Hepatocyte (in vitro differentiated cells): ENCODE results near the gene CALHM5. TPM values are rescaled to one million over a fixed set of nuclear protein-coding genes. Genes with fewer than 3 reads are reported as not detected.

Experiments used
- DNase-seq: peaks from one replicate; pipeline ENCODE4 v3.0.0-alpha.2; 2016; ENCODE audit warnings: low spot score
- H2AFZ ChIP-seq: fragments of 200-600 bp; sonication (generic); 2 replicates; pipeline ENCODE4 v1.6.0; 2016; ENCODE audit warnings: antibody characterized with exemption, mild to moderate bottlenecking
- H3K27ac ChIP-seq: fragments of 200-600 bp; sonication (generic); 2 replicates; pipeline ENCODE4 v1.5.1; 2016; ENCODE audit warnings: mild to moderate bottlenecking
- H3K27me3 ChIP-seq: fragments of 200-600 bp; sonication (generic); 2 replicates; pipeline ENCODE4 v1.6.1; 2016
- H3K36me3 ChIP-seq: fragments of 200-600 bp; sonication (generic); replicated peaks from 2 replicates; pipeline ENCODE4 v1.5.1; 2016; ENCODE audit warnings: low read depth; ENCODE audit not compliant: insufficient read depth
- H3K4me1 ChIP-seq: fragments of 200-600 bp; sonication (generic); 2 replicates; pipeline ENCODE4 v1.5.1; 2016; ENCODE audit warnings: mild to moderate bottlenecking, moderate library complexity; ENCODE audit not compliant: insufficient read depth
- H3K4me2 ChIP-seq: fragments of 200-600 bp; sonication (generic); 2 replicates; pipeline ENCODE4 v1.6.0; 2016
- H3K4me3 ChIP-seq: fragments of 200-600 bp; sonication (generic); 2 replicates; pipeline ENCODE4 v1.5.1; 2016; ENCODE audit warnings: mild to moderate bottlenecking
- H3K79me2 ChIP-seq: fragments of 200-600 bp; sonication (generic); 2 replicates; pipeline ENCODE4 v1.6.0; 2017; ENCODE audit warnings: mild to moderate bottlenecking
- H3K9me2 ChIP-seq: fragments of 200-600 bp; sonication (generic); replicated peaks from 2 replicates; pipeline ENCODE4 v1.6.0; 2017; ENCODE audit warnings: mild to moderate bottlenecking; ENCODE audit not compliant: insufficient read depth
- H3K9me3 ChIP-seq: fragments of 200-600 bp; sonication (generic); 2 replicates; pipeline ENCODE4 v1.5.1; 2016; ENCODE audit warnings: low read depth, mild to moderate bottlenecking
- H4K20me1 ChIP-seq: fragments of 200-600 bp; sonication (generic); 2 replicates; pipeline ENCODE4 v1.6.0; 2016; ENCODE audit warnings: mild to moderate bottlenecking; ENCODE audit not compliant: insufficient read depth, poor library complexity, severe bottlenecking
- EZH2 ChIP-seq: fragments of 200-600 bp; sonication (generic); IDR thresholded peaks from 2 replicates; pipeline ENCODE4 v1.6.1; 2016; ENCODE audit warnings: antibody characterized with exemption, mild to moderate bottlenecking, borderline replicate concordance
- EZH2phosphoT487 ChIP-seq: fragments of 200-600 bp; sonication (generic); IDR thresholded peaks from one replicate; pipeline ENCODE4 v1.6.1; 2018; ENCODE audit warnings: antibody characterized with exemption, mild to moderate bottlenecking, low read depth, moderate library complexity; ENCODE audit not compliant: unreplicated experiment, severe bottlenecking
- WGBS: methylation state at CpG from one replicate; pipeline ENCODE4 v1.1.6; 2016; ENCODE audit warnings: low lambda C conversion rate; ENCODE audit errors: missing lambda C conversion rate; 5-methylcytosine and 5-hydroxymethylcytosine counted together
- polyA plus RNA-seq: library from polyadenylated mRNA; unstranded; fragments of >200 nt; fragmentation: Nextera tagmentation; extraction: Ambion mirVana; gene quantifications from 2 replicates; pipeline ENCODE4 v1.2.1, GENCODE V29; 2016
- total RNA-seq: library from RNA; depleted of rRNA; stranded (reverse); fragments of >200 nt; gene quantifications from 2 replicates; pipeline ENCODE4 v1.2.3, GENCODE V29; 2014
- TF ChIP-seq, protein P1 (sequence below): fragments of 200-600 bp; sonication (generic); IDR thresholded peaks from 2 replicates; pipeline ENCODE4 v1.5.1; 2016; ENCODE audit warnings: antibody characterized with exemption, mild to moderate bottlenecking; ENCODE audit not compliant: poor library complexity

Gene CALHM5
- total and polyA plus RNA-seq, 2 experiments from 2014 or later = 0.46 to 1.7 TPM

DNA sequence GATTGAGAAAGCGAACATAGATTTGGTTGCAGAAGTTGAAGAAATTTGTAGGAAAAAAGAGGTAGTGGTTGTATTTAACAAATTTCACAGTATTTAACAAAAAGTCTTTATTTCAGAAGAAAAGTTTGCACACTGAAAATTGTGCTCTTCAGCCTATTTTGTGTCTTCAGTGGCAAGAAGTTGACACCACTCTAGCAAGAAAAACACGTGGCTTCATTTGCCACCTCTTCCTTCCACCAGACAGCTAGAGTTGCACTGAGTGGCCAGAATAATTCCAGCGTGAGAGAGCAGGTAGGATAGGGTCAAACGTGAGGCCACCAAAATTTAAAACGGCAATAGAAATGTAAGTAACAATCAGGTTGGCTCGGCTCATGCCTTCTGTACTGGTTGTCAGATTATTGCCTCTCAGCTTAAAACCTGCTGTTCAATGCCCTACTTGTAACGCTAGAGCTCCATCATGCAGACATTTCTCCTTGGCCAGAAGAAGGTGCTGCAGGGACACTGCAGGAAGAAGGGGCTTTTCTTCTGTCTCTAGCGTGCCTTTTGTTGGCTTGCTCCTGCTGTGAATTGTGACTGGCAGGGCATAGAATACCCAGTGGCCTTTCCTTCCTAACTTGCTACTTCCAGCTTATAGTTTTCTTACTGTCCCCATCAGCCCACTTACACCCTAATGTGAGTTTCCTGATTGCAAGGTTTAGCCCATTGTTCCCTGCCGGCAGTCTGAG is 22.0 kb downstream of the CALHM5 start:
- H3K9me2 ChIP-seq = no peaks in the 10 kb centered on the region
- H3K27me3 ChIP-seq = no peaks in the 10 kb centered on the region
- TF ChIP-seq EZH2 (no peak), EZH2phosphoT487 (no peak)
- no peaks in the 10 kb centered on the region for H3K36me3 ChIP-seq
- no peaks in the 10 kb centered on the region for H4K20me1 ChIP-seq
- H3K4me2 ChIP-seq = no peak overlapping the region
- H3K4me3 ChIP-seq = no peak overlapping the region
- H2AFZ ChIP-seq = no peak overlapping the region
- no peaks in the 10 kb centered on the region for H3K9me3 ChIP-seq
- H3K4me1 ChIP-seq = peaks cover 7% of the 10 kb centered on the region
- DNase-seq = no peak
- H3K79me2 ChIP-seq = no peaks in the 10 kb centered on the region
- 59% methylated on average over 9 of the region's 9 CpGs for WGBS
- H3K27ac ChIP-seq = no peak overlapping the region

DNA sequence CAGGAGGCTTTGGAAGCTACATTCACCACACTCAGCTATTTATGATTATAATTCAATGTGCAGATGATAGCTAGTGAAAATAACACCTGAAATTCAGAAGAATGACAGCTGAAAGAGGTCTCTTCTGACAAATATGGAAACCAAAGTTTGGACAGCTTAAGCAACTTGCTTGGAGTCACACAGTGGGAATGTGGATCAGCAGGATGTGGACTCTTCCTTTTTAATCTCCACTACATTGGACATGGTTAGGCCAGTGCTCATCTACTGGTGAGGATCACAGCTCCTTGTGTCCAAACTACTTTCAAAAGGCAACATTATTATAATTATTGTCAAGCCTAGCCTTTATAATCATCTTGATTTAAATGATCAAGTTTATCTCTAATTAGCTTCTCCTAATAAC is 23.7 kb downstream of the CALHM5 start:
- Histone ChIP-seq H3K79me2 (no peaks in the 10 kb centered on the region), H3K36me3 (no peaks in the 10 kb centered on the region), H3K4me1 (no peaks in the 10 kb centered on the region), H3K9me3 (no peaks in the 10 kb centered on the region), H3K4me3 (no peak overlapping the region), H3K4me2 (no peak overlapping the region), H3K9me2 (no peaks in the 10 kb centered on the region), H2AFZ (no peak overlapping the region), H3K27ac (no peak overlapping the region), H4K20me1 (no peaks in the 10 kb centered on the region), H3K27me3 (no peaks in the 10 kb centered on the region)
- TF ChIP-seq EZH2 (no peak), EZH2phosphoT487 (no peak)
- TF ChIP-seq, protein P1, sequence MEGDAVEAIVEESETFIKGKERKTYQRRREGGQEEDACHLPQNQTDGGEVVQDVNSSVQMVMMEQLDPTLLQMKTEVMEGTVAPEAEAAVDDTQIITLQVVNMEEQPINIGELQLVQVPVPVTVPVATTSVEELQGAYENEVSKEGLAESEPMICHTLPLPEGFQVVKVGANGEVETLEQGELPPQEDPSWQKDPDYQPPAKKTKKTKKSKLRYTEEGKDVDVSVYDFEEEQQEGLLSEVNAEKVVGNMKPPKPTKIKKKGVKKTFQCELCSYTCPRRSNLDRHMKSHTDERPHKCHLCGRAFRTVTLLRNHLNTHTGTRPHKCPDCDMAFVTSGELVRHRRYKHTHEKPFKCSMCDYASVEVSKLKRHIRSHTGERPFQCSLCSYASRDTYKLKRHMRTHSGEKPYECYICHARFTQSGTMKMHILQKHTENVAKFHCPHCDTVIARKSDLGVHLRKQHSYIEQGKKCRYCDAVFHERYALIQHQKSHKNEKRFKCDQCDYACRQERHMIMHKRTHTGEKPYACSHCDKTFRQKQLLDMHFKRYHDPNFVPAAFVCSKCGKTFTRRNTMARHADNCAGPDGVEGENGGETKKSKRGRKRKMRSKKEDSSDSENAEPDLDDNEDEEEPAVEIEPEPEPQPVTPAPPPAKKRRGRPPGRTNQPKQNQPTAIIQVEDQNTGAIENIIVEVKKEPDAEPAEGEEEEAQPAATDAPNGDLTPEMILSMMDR = no peak
- DNase-seq = no peak

DNA sequence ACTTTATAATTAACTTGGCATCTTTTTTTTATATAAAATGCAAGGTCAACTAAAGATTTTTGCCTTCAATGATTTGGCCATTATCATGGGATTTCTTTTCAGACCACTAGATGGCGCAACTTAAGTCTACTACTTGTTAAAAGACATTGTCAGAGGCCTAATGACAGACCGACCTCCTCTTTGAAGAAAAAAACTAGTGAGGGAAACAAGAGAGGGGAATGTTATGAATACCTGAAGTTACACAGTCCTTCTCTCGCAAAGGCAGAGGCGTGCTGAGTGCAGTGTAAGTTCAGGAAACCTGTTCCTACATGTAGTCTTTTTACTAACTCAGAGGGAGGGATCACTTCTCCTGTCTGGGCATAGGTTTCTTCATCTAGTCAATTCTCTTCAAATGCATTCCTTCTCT is 24.8 kb downstream of the CALHM5 start:
- no peak overlapping the region for H3K4me2 ChIP-seq
- H3K79me2 ChIP-seq = no peaks in the 10 kb centered on the region
- H3K9me3 ChIP-seq = no peaks in the 10 kb centered on the region
- peak overlapping the region; percentile 4 for H3K27ac ChIP-seq
- TF ChIP-seq EZH2phosphoT487 (no peak), EZH2 (no peak)
- TF ChIP-seq, protein P1 = peak; percentile 70
- no peaks in the 10 kb centered on the region for H4K20me1 ChIP-seq
- peak overlapping the region; percentile 17 for H2AFZ ChIP-seq
- H3K4me1 ChIP-seq = no peaks in the 10 kb centered on the region
- no peaks in the 10 kb centered on the region for H3K27me3 ChIP-seq
- peak; percentile 76 for DNase-seq
- no peaks in the 10 kb centered on the region for H3K9me2 ChIP-seq
- no peak overlapping the region for H3K4me3 ChIP-seq
- 27% methylated on average over 4 of the region's 4 CpGs for WGBS
- H3K36me3 ChIP-seq = no peaks in the 10 kb centered on the region

DNA sequence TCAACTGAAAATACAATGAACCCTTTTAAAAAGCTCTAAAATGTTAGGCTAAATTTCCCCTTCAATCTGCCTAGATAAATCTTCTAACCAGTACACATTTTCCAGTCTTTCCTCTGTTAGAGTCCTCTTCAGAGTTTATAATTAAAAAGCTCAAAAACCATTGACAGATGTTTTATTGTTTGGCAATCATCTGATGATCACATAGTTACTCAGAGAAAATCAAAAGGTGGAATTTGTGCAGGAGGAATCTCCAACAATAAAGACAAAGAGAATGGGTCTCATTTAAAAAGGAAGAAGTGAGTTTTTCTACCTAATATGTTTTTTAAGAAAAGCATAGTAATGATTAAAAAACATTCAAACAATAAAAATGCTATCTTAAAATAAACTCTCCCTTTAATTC is 31.0 kb downstream of the CALHM5 start:
- DNase-seq = no peak
- no peak overlapping the region for H3K27ac ChIP-seq
- no peaks in the 10 kb centered on the region for H3K79me2 ChIP-seq
- H3K4me3 ChIP-seq = no peak overlapping the region
- H4K20me1 ChIP-seq = no peaks in the 10 kb centered on the region
- H3K9me3 ChIP-seq = no peaks in the 10 kb centered on the region
- no peaks in the 10 kb centered on the region for H3K4me1 ChIP-seq
- no peaks in the 10 kb centered on the region for H3K36me3 ChIP-seq
- no peaks in the 10 kb centered on the region for H3K27me3 ChIP-seq
- H2AFZ ChIP-seq = no peak overlapping the region
- TF ChIP-seq EZH2 (no peak), EZH2phosphoT487 (no peak)
- TF ChIP-seq, protein P1 = no peak
- H3K4me2 ChIP-seq = no peak overlapping the region
- no peaks in the 10 kb centered on the region for H3K9me2 ChIP-seq
